SK-N-SH (cell line): Measurements from ENCODE around the gene NSF. TPM values are rescaled to one million over a fixed set of nuclear protein-coding genes. Genes with fewer than 3 reads are reported as not detected.

Source experiments
- CTCF ChIA-PET: fragments of 300-600, 350-600 bp; formaldehyde crosslinking; extraction: SDS; loops from one replicate; lab custom pipeline; 2021; lab: Yijun Ruan, JAX
- POLR2A ChIA-PET: fragments of 350-600 bp; sonication (Branson Sonifier 250); formaldehyde crosslinking; extraction: SDS; loops from one replicate; lab custom pipeline; 2020; ENCODE audit warnings: antibody characterized with exemption, inconsistent platforms; lab: Yijun Ruan, JAX
- DNase-seq: peaks from one replicate; pipeline ENCODE4 v3.0.0; 2012
- H2AFZ ChIP-seq: fragments of 200-600 bp; sonication (generic); 2 replicates; pipeline ENCODE4 v1.8.1; 2016; ENCODE audit warnings: antibody characterized with exemption, mild to moderate bottlenecking, low read depth
- H3F3A ChIP-seq: fragments of 200-600 bp; sonication (generic); replicated peaks from 2 replicates; pipeline ENCODE3; 2016; ENCODE audit warnings: antibody characterized with exemption, mild to moderate bottlenecking; ENCODE audit not compliant: insufficient read depth
- H3K27ac ChIP-seq, 2 experiments: fragments of 200-500 bp in 1 of 2; fragments of 200-600 bp in 1 of 2; sonication (Bioruptor generic) in 1 of 2; sonication (generic), shearing (Covaris generic) in 1 of 2; 2 replicates each; pipeline versions ENCODE4 v1.5.1 to v1.6.1; 2014 to 2016; ENCODE audit warnings: low read depth in 2 of 2, inconsistent platforms in 1 of 2, low read length in 1 of 2, mild to moderate bottlenecking in 1 of 2, mixed read lengths in 1 of 2
- H3K27me3 ChIP-seq: fragments of 200-600 bp; sonication (generic), shearing (Covaris generic); 2 replicates; pipeline ENCODE4 v1.6.1; 2016; ENCODE audit warnings: mixed run types; ENCODE audit not compliant: insufficient read depth
- H3K36me3 ChIP-seq, 2 experiments: fragments of 200-500 bp in 1 of 2; fragments of 200-600 bp in 1 of 2; sonication (Bioruptor generic) in 1 of 2; sonication (generic) in 1 of 2; replicated peaks in 1 of 2; 2 replicates each; pipeline versions ENCODE3 to v1.5.1; 2014 to 2016; ENCODE audit warnings: low read length in 1 of 2, mild to moderate bottlenecking in 1 of 2; ENCODE audit not compliant: insufficient read depth in 2 of 2, control insufficient read depth in 1 of 2
- H3K4me1 ChIP-seq, 2 experiments: fragments of 200-500 bp in 1 of 2; fragments of 200-600 bp in 1 of 2; sonication (Bioruptor generic) in 1 of 2; sonication (generic), shearing (Covaris generic) in 1 of 2; 2 replicates each; pipeline versions ENCODE4 v1.5.1 to v1.6.1; 2014 to 2016; ENCODE audit warnings: low read depth in 1 of 2, low read length in 1 of 2, mixed run types in 1 of 2; ENCODE audit not compliant: insufficient read depth in 2 of 2, control insufficient read depth in 1 of 2
- H3K4me2 ChIP-seq: fragments of 200-600 bp; sonication (generic), shearing (Covaris generic); 2 replicates; pipeline ENCODE4 v1.6.1; 2017; ENCODE audit warnings: mixed run types
- H3K4me3 ChIP-seq, 2 experiments: fragments of 200-500 bp in 1 of 2; fragments of 200-600 bp in 1 of 2; sonication (Bioruptor generic) in 1 of 2; sonication (generic), shearing (Covaris generic) in 1 of 2; 2 replicates each; pipeline versions ENCODE4 v1.5.1 to v1.8.1; 2014 to 2016; ENCODE audit warnings: low read depth in 2 of 2, inconsistent platforms in 1 of 2, low read length in 1 of 2, mild to moderate bottlenecking in 1 of 2, mixed read lengths in 1 of 2, moderate library complexity in 1 of 2
- H3K79me2 ChIP-seq: fragments of 200-600 bp; sonication (generic); 2 replicates; pipeline ENCODE4 v1.8.1; 2017; ENCODE audit warnings: mild to moderate bottlenecking; ENCODE audit not compliant: insufficient read depth
- H3K9ac ChIP-seq: fragments of 200-600 bp; sonication (generic); 2 replicates; pipeline ENCODE4 v1.6.1; 2017; ENCODE audit warnings: mixed run types
- H3K9me2 ChIP-seq: fragments of 200-600 bp; sonication (generic); 2 replicates; pipeline ENCODE4 v1.6.1; 2017; ENCODE audit warnings: mixed run types
- H3K9me3 ChIP-seq: fragments of 200-600 bp; sonication (generic); 2 replicates; pipeline ENCODE4 v1.6.1; 2017; ENCODE audit warnings: mixed run types, mild to moderate bottlenecking, moderate library complexity
- H4K20me1 ChIP-seq: fragments of 200-600 bp; sonication (generic); 2 replicates; pipeline ENCODE4 v1.6.1; 2017; ENCODE audit warnings: mild to moderate bottlenecking, mixed run types; ENCODE audit not compliant: insufficient read depth
- ELF1 ChIP-seq: IDR thresholded peaks from 2 replicates; pipeline ENCODE4 v1.4.0; 2012
- EP300 ChIP-seq, 2 experiments: IDR thresholded peaks; 2 replicates each; pipeline versions ENCODE4 v1.4.0 to v1.6.1; 2012; ENCODE audit warnings: borderline replicate concordance in 1 of 2, low read depth in 1 of 2, low read length in 1 of 2
- GATA2 ChIP-seq: sonication (generic); formaldehyde crosslinking; IDR thresholded peaks from 2 replicates; pipeline ENCODE4 v1.5.0; 2020; ENCODE audit warnings: mild to moderate bottlenecking, missing genetic modification reagents
- JUND ChIP-seq: IDR thresholded peaks from 2 replicates; pipeline ENCODE4 v1.4.0; 2012
- MEF2A ChIP-seq: IDR thresholded peaks from 2 replicates; pipeline ENCODE4 v1.4.0; 2012; ENCODE audit warnings: low read depth, borderline replicate concordance
- NRF1 ChIP-seq: IDR thresholded peaks from 2 replicates; pipeline ENCODE4 v1.6.1; 2012; ENCODE audit warnings: low read depth, mild to moderate bottlenecking, low read length
- RAD21 ChIP-seq: IDR thresholded peaks from 2 replicates; pipeline ENCODE4 v1.6.1; 2012; ENCODE audit warnings: mild to moderate bottlenecking, low read length
- RXRA ChIP-seq: IDR thresholded peaks from 2 replicates; pipeline ENCODE4 v1.4.0; 2012; ENCODE audit warnings: low read depth, mild to moderate bottlenecking, borderline replicate concordance
- SIN3A ChIP-seq: IDR thresholded peaks from 2 replicates; pipeline ENCODE4 v1.6.1; 2012; ENCODE audit warnings: low read depth, mild to moderate bottlenecking, low read length, moderate library complexity, borderline replicate concordance
- TCF12 ChIP-seq: IDR thresholded peaks from 2 replicates; pipeline ENCODE4 v1.4.0; 2012
- YY1 ChIP-seq: IDR thresholded peaks from 2 replicates; pipeline ENCODE4 v1.4.0; 2012; ENCODE audit warnings: low read depth, mild to moderate bottlenecking
- WGBS: methylation state at CpG from one replicate; pipeline ENCODE4 v1.1.6; 2017; ENCODE audit warnings: low lambda C conversion rate; 5-methylcytosine and 5-hydroxymethylcytosine counted together
- polyA plus RNA-seq, 3 experiments: library from polyadenylated mRNA; depleted of rRNA; stranded (reverse); fragments of >200 nt; gene quantifications; 2 replicates each; pipeline ENCODE4 v1.2.3, GENCODE V29; 2012
- TF ChIP-seq, protein P1 (sequence below): IDR thresholded peaks from 2 replicates; pipeline ENCODE4 v1.6.1; 2012; ENCODE audit warnings: mild to moderate bottlenecking, low read depth, low read length, moderate library complexity
- TF ChIP-seq, protein P2 (sequence below): IDR thresholded peaks from 2 replicates; pipeline ENCODE4 v1.4.0; 2012; ENCODE audit warnings: low read depth, borderline replicate concordance
- TF ChIP-seq, protein P3 (sequence below): IDR thresholded peaks from 2 replicates; pipeline ENCODE4 v1.4.0; 2012; ENCODE audit warnings: low read depth
- TF ChIP-seq, protein P4 (sequence below): fragments of 200-600 bp; sonication (generic); IDR thresholded peaks from 2 replicates; pipeline ENCODE4 v1.6.1; 2017; ENCODE audit warnings: antibody characterized with exemption, mild to moderate bottlenecking, moderate library complexity

The NSF gene
- polyA plus RNA-seq, 1 of the 3 experiments (the other 2 are of a cell fraction) = 31.4 TPM

DNA sequence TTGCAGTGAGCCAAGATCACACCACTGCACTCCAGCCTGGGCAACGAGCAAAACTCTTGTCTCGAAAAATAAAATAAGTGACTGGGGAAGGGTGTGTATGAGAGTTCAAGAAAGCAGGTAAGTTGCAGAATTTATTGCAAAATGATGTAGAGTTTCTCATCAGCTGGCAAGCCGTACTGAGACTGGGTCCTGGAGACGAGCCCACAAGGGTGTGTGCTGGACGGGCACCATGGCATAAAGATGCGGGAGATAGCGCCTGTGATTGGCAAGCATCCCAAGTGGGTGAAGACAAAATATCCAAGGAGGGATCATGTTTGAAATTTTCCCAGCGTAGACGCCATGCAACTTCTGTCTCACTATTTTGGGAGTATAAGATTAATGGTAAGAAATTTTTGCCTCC is 168.7 kb downstream of the NSF start:
- no peaks in the 10 kb centered on the region for H3K9me2 ChIP-seq
- H3K79me2 ChIP-seq = no peaks in the 10 kb centered on the region
- H3K9ac ChIP-seq = no peak overlapping the region
- no peaks in the 10 kb centered on the region for H3K27me3 ChIP-seq
- H3K4me2 ChIP-seq = no peak overlapping the region
- peaks cover 0 to 7% of the 10 kb centered on the region in 2 experiments; a peak in 2 of 4 replicates for H3K4me1 ChIP-seq
- peaks cover 3% of the 10 kb centered on the region for H3F3A ChIP-seq
- no peak overlapping the region for H3K4me3 ChIP-seq
- no peak for TF ChIP-seq MEF2A
- no peak for TF ChIP-seq ELF1
- TF ChIP-seq RAD21 = no peak
- no peak for TF ChIP-seq JUND
- TF ChIP-seq, protein P1, sequence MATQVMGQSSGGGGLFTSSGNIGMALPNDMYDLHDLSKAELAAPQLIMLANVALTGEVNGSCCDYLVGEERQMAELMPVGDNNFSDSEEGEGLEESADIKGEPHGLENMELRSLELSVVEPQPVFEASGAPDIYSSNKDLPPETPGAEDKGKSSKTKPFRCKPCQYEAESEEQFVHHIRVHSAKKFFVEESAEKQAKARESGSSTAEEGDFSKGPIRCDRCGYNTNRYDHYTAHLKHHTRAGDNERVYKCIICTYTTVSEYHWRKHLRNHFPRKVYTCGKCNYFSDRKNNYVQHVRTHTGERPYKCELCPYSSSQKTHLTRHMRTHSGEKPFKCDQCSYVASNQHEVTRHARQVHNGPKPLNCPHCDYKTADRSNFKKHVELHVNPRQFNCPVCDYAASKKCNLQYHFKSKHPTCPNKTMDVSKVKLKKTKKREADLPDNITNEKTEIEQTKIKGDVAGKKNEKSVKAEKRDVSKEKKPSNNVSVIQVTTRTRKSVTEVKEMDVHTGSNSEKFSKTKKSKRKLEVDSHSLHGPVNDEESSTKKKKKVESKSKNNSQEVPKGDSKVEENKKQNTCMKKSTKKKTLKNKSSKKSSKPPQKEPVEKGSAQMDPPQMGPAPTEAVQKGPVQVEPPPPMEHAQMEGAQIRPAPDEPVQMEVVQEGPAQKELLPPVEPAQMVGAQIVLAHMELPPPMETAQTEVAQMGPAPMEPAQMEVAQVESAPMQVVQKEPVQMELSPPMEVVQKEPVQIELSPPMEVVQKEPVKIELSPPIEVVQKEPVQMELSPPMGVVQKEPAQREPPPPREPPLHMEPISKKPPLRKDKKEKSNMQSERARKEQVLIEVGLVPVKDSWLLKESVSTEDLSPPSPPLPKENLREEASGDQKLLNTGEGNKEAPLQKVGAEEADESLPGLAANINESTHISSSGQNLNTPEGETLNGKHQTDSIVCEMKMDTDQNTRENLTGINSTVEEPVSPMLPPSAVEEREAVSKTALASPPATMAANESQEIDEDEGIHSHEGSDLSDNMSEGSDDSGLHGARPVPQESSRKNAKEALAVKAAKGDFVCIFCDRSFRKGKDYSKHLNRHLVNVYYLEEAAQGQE = no peak
- TF ChIP-seq, protein P2, sequence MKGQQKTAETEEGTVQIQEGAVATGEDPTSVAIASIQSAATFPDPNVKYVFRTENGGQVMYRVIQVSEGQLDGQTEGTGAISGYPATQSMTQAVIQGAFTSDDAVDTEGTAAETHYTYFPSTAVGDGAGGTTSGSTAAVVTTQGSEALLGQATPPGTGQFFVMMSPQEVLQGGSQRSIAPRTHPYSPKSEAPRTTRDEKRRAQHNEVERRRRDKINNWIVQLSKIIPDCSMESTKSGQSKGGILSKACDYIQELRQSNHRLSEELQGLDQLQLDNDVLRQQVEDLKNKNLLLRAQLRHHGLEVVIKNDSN = no peak
- TF ChIP-seq, protein P3, sequence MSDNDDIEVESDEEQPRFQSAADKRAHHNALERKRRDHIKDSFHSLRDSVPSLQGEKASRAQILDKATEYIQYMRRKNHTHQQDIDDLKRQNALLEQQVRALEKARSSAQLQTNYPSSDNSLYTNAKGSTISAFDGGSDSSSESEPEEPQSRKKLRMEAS = no peak
- TF ChIP-seq EP300 (IDR thresholded peaks at IDR 0.05; ENCODE audit: borderline replicate concordance in 1 of 2, low read depth in 1 of 2, low read length in 1 of 2) = no peak
- no peak for TF ChIP-seq GATA2
- TF ChIP-seq, protein P4, sequence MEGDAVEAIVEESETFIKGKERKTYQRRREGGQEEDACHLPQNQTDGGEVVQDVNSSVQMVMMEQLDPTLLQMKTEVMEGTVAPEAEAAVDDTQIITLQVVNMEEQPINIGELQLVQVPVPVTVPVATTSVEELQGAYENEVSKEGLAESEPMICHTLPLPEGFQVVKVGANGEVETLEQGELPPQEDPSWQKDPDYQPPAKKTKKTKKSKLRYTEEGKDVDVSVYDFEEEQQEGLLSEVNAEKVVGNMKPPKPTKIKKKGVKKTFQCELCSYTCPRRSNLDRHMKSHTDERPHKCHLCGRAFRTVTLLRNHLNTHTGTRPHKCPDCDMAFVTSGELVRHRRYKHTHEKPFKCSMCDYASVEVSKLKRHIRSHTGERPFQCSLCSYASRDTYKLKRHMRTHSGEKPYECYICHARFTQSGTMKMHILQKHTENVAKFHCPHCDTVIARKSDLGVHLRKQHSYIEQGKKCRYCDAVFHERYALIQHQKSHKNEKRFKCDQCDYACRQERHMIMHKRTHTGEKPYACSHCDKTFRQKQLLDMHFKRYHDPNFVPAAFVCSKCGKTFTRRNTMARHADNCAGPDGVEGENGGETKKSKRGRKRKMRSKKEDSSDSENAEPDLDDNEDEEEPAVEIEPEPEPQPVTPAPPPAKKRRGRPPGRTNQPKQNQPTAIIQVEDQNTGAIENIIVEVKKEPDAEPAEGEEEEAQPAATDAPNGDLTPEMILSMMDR = no peak
- no peak for TF ChIP-seq SIN3A
- no peak for TF ChIP-seq RXRA
- TF ChIP-seq TCF12 = no peak
- no peak for TF ChIP-seq NRF1
- TF ChIP-seq YY1 = no peak
- 89% methylated on average over 9 of the region's 9 CpGs for WGBS
- no peak overlapping the region for H2AFZ ChIP-seq
- no peaks in the 10 kb centered on the region for H4K20me1 ChIP-seq
- H3K9me3 ChIP-seq = no peaks in the 10 kb centered on the region
- CTCF ChIA-PET = interaction anchor here (1.1 to 1.9 kb wide), 2 partner anchors 77 to 83 kb away, joined by 5 to 8 read pairs; no protein-coding TSS in a partner anchor
- H3K27ac ChIP-seq = no peak overlapping the region
- peaks cover 8 to 26% of the 10 kb centered on the region in 2 experiments for H3K36me3 ChIP-seq
- POLR2A ChIA-PET = no interaction called here
- DNase-seq = no peak
